SK-N-MC (cell line): ENCODE measurements around the gene ALKBH5.
"Not testable (repeated sequence)": the region's sequence is repeated elsewhere in the genome, so short reads cannot be mapped to it uniquely, and the experiment has no call there.

Source experiments
- DNase-seq: peaks from one replicate; pipeline ENCODE4 v3.0.0-alpha.2; 2011; ENCODE audit warnings: low read depth, low spot score
- H3K27ac ChIP-seq: fragments of 200-600 bp; sonication (generic); 2 replicates; pipeline ENCODE4 v1.5.1; 2016; ENCODE audit warnings: mixed run types
- H3K36me3 ChIP-seq: fragments of 200-600 bp; sonication (generic); 2 replicates; pipeline ENCODE4 v1.6.1; 2017; ENCODE audit warnings: antibody characterized with exemption, low read length, mixed read lengths; ENCODE audit not compliant: insufficient read depth
- H3K4me3 ChIP-seq: fragments of 200-600 bp; sonication (generic); 2 replicates; pipeline ENCODE4 v1.5.1; 2016
- H3K9ac ChIP-seq: fragments of 200-600 bp; sonication (generic); 2 replicates; pipeline ENCODE4 v1.8.0; 2017; ENCODE audit warnings: mixed run types, mixed read lengths; ENCODE audit not compliant: insufficient read length
- H3K9me3 ChIP-seq: fragments of 200-600 bp; sonication (generic); 2 replicates; pipeline ENCODE4 v1.6.1; 2017; ENCODE audit warnings: low read depth, mild to moderate bottlenecking, antibody characterized with exemption, low read length, moderate library complexity, mixed read lengths
- EZH2 ChIP-seq: fragments of 200-600 bp; sonication (generic); IDR thresholded peaks from one replicate; pipeline ENCODE4 v1.6.1; 2017; ENCODE audit warnings: antibody characterized with exemption
- FOXP2 ChIP-seq: optimal IDR thresholded peaks from 2 replicates; pipeline ENCODE3; 2011; ENCODE audit warnings: mild to moderate bottlenecking, moderate library complexity; ENCODE audit not compliant: insufficient read depth; ENCODE audit errors: extremely low read length, control extremely low read depth
- POLR2AphosphoS5 ChIP-seq: IDR thresholded peaks from 2 replicates; pipeline ENCODE4 v1.6.1; 2012; ENCODE audit warnings: mild to moderate bottlenecking, low read depth, low read length, borderline replicate concordance

Gene ALKBH5

DNA sequence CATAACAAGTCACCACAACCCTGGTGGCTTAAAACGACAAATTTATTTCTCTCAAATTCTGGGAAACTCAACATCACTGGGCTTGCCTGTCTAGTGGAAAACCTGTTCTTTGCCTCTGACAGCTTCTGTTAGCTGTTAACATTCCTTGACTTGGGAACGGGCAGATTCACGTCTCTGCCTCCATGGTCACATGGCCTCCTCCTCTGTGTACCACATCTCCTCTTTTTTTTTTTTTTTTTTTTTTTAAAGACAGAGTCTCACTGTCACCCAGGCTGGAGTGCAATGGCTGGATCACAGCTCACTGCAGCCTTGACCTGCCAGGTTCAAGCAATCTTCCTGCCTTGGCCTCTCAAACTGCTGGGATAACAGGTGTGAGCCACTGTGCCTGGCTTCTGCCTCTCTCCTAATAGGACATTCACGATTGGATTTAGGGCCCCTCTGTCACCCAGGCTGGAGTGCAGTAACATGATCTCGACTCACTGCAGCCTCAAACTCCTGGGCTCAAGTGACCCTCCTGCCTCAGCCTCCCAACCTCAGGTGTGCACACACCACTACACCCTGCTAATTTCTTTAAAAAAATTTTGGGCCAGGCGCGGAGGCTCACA, 30.1 kb downstream of the ALKBH5 start:
- H3K27ac ChIP-seq = no peak overlapping the region
- peaks cover 12% of the 10 kb centered on the region for H3K36me3 ChIP-seq
- no peaks in the 10 kb centered on the region for H3K9me3 ChIP-seq
- H3K4me3 ChIP-seq = no peak overlapping the region
- DNase-seq = no peak
- H3K9ac ChIP-seq = no peak overlapping the region
- TF ChIP-seq POLR2AphosphoS5 (no peak), FOXP2 (no peak), EZH2 (no peak)

- H3K9ac ChIP-seq, H3K9me3 ChIP-seq, H3K4me3 ChIP-seq, H3K27ac ChIP-seq, DNase-seq, H3K36me3 ChIP-seq: not testable (repeated sequence)
These were observed 33.3 kb downstream of the ALKBH5 start for GRCh38 chr17:18216906-18217305.

DNA sequence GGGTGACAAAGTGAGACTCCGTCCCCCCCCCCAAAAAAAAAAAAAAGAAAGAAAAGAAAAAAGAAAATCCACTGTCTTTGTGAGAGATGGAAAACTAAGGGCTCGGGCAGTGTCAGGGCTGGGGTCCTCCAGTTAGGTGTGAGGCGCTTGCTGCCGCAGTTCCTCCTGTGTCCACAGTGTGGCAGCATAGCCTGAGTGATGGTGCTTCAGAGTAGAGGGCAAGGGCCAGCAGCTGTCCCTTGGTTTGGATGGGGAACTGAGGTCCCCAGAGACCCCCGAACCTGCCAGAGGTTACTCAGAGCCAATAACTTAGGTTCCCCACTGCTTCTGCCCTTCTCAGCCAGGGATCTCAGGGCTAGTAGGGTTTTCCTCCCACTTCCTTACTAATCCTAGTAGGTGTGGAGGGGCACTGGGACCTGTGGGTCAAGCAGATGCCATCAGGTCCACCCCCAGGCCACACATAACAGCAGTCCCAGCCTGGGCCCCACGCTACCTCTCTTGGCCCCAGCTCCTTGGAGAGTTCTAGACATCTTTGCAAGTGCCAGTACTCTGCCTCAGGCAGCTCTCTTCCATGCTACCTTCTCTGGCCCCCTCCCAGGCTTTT, 33.9 kb downstream of the ALKBH5 start:
- no peak overlapping the region for H3K9ac ChIP-seq
- no peak overlapping the region for H3K27ac ChIP-seq
- no peak for DNase-seq
- no peak overlapping the region for H3K4me3 ChIP-seq
- no peaks in the 10 kb centered on the region for H3K36me3 ChIP-seq
- no peaks in the 10 kb centered on the region for H3K9me3 ChIP-seq
- TF ChIP-seq EZH2 (no peak), FOXP2 (no peak), POLR2AphosphoS5 (no peak)

- H3K36me3 ChIP-seq = no peaks in the 10 kb centered on the region
- H3K9me3 ChIP-seq = no peaks in the 10 kb centered on the region
- no peak for DNase-seq
- H3K27ac ChIP-seq = no peak overlapping the region
- no peak overlapping the region for H3K9ac ChIP-seq
- H3K4me3 ChIP-seq = no peak overlapping the region
- TF ChIP-seq FOXP2 = no peak
- TF ChIP-seq POLR2AphosphoS5 = no peak
- TF ChIP-seq EZH2 = no peak
These were observed 35.3 kb downstream of the ALKBH5 start for GRCh38 chr17:18218756-18219415.

DNA sequence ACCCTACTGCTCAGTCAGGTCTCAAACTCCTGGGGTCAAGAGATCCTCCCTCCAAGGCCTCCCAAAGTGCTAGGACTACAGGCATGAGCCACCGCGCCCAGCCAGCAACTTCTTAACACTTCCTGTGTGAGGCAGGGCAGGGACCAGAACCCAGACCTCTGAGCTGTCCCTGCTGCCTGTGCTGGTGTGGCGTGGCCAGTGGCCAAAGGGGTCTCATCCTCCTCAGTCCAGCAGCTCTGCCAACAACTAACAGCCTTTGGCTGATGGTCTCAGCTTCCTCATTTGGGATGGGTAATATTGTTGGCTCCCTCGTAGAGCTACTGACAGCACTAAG, 40.4 kb downstream of the ALKBH5 start:
- Histone ChIP-seq H3K9me3 (no peaks in the 10 kb centered on the region), H3K9ac (no peak overlapping the region), H3K27ac (no peak overlapping the region), H3K4me3 (no peak overlapping the region), H3K36me3 (no peaks in the 10 kb centered on the region)
- TF ChIP-seq POLR2AphosphoS5 (no peak), EZH2 (no peak), FOXP2 (no peak)
- no peak for DNase-seq

- Histone ChIP-seq H3K9me3 (no peaks in the 10 kb centered on the region), H3K36me3 (no peaks in the 10 kb centered on the region), H3K9ac (peak overlapping the region; percentile 53), H3K27ac (0 out of 2 replicates have a peak overlapping the region, but pooled peaks have one; percentile 6), H3K4me3 (peak overlapping the region; percentile 77)
- TF ChIP-seq POLR2AphosphoS5 (no peak), FOXP2 (no peak), EZH2 (no peak)
- DNase-seq = no peak
These were observed 40.9 kb downstream of the ALKBH5 start for GRCh38 chr17:18224387-18225120.

GRCh38 chr17:18225121-18225641, 41.6 kb downstream of the ALKBH5 start, which contains the start of gene LLGL1:
LLGL1 (plus strand) TSS chr17:18225635; CDS start chr17:18225683, 48 bp downstream.
- no peak for TF ChIP-seq FOXP2
- no peak for TF ChIP-seq POLR2AphosphoS5
- no peak for TF ChIP-seq EZH2
- no peak for DNase-seq
- Histone ChIP-seq H3K9me3 (no peaks in the 10 kb centered on the region), H3K27ac (0 out of 2 replicates have a peak within 1 kb of the TSS, but pooled peaks have one; percentile 6), H3K4me3 (peak within 1 kb of the TSS; percentile 92), H3K36me3 (no peaks in the 10 kb centered on the region), H3K9ac (peak within 1 kb of the TSS; percentile 79)

DNA sequence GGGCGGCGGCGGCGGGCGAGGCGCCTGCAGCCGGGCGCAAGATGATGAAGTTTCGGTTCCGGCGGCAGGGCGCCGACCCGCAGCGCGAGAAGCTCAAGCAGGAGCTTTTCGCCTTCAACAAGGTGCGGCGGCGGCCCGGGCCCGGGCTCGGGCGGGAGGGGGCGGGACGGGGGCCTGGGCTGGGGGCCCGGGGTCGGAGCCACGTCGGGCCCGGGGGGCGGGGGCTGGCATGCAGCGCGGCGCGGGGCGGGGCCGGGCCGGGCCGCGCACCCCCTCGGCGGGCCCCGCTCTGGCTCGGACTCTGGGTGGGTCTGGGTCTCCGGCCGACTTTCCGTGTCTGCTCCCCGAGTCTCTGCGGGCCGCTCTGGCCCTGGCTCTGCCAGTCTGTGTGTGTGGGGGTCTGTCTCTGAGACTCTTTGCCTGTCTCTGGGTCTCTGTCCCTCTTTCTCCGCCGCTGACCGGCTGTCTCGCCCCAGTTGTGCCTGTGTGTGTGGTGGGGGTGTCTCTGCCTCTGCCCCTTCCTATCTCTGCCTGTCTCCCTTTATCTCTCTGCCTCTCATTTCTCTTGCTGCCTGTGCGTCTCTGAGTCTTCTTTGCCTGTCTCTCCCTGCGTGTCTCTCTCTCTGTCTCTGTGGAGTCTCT, 42.1 kb downstream of the ALKBH5 start:
- Histone ChIP-seq H3K36me3 (no peaks in the 10 kb centered on the region), H3K9ac (peak overlapping the region; percentile 79), H3K27ac (no peak overlapping the region), H3K9me3 (no peaks in the 10 kb centered on the region), H3K4me3 (peak overlapping the region; percentile 92)
- TF ChIP-seq FOXP2 (no peak), POLR2AphosphoS5 (no peak), EZH2 (no peak)
- DNase-seq = no peak
